ENCODE data around the gene FAAH. TPM values are rescaled to one million over a fixed set of nuclear protein-coding genes. Genes with fewer than 3 reads are reported as not detected.
A peak's percentile ranks its signal among the peaks of the same experiment; 100 is the strongest.

FAAH gene
- total RNA-seq, 4 donors from 2014 or later = 12.3 to 29.6 (median 16.7) TPM

GRCh38 chr1:46444466-46444865, 50.3 kb downstream of the FAAH start:
- no peak for DNase-seq
- intact Hi-C loops (cut with DNase I) = no loop called here
- TF ChIP-seq CTCF (IDR thresholded peaks at IDR 0.05) (no peak), POLR2A (IDR thresholded peaks at IDR 0.05) (no peak)
- Histone ChIP-seq H3K9me3 (no peaks in the 10 kb centered on the region), H3K4me1 (peaks cover 8 to 32% (median 13%) of the 10 kb centered on the region in 3 donors), H3K36me3 (no peaks in the 10 kb centered on the region), H3K27me3 (peaks cover 11 to 57% (median 13%) of the 10 kb centered on the region in 4 donors), H3K27ac (no peak overlapping the region), H3K4me3 (no peak overlapping the region)
- 66 to 73% methylated on average over 3 of the region's 3 CpGs for WGBS, 2 donors

GRCh38 chr1:46445773-46446256, 51.7 kb downstream of the FAAH start:
- Histone ChIP-seq H3K9me3 (no peaks in the 10 kb centered on the region), H3K4me3 (no peak overlapping the region), H3K27ac (no peak overlapping the region), H3K36me3 (no peaks in the 10 kb centered on the region), H3K4me1 (peaks cover 8 to 32% (median 13%) of the 10 kb centered on the region in 3 donors), H3K27me3 (peaks cover 11 to 70% (median 13%) of the 10 kb centered on the region in 4 donors)
- intact Hi-C loops (cut with DNase I) = no loop called here
- TF ChIP-seq POLR2A (IDR thresholded peaks at IDR 0.05) (no peak), CTCF (IDR thresholded peaks at IDR 0.05) (no peak)
- DNase-seq = no peak
- WGBS, 2 donors = 53 to 89% methylated on average over 1 of the region's 3 CpGs

GRCh38 chr1:46446646-46447498, 52.8 kb downstream of the FAAH start:
- no peak overlapping the region for H3K27ac ChIP-seq
- no peaks in the 10 kb centered on the region for H3K9me3 ChIP-seq
- H3K4me3 ChIP-seq = no peak overlapping the region
- H3K4me1 ChIP-seq = peaks cover 8 to 32% (median 13%) of the 10 kb centered on the region in 3 donors
- intact Hi-C loops (cut with DNase I) = no loop called here
- no peaks in the 10 kb centered on the region for H3K36me3 ChIP-seq
- DNase-seq = no peak
- TF ChIP-seq POLR2A (IDR thresholded peaks at IDR 0.05) (no peak), CTCF (IDR thresholded peaks at IDR 0.05) (peak; percentile 33 to 82 (median 76))
- peaks cover 11 to 81% (median 13%) of the 10 kb centered on the region in 4 donors for H3K27me3 ChIP-seq
- WGBS, 2 donors = 37 to 41% methylated on average over 13 to 15 of the region's 15 CpGs

- Histone ChIP-seq H3K9me3 (no peaks in the 10 kb centered on the region), H3K27me3 (peaks cover 11 to 85% (median 13%) of the 10 kb centered on the region in 4 donors), H3K36me3 (no peaks in the 10 kb centered on the region), H3K27ac (no peak overlapping the region), H3K4me1 (peaks cover 8 to 27% (median 13%) of the 10 kb centered on the region in 3 donors), H3K4me3 (peak overlapping the region in 3 of 4 donors; percentile 32 to 64 (median 41))
- no peak for DNase-seq
- WGBS, 2 donors = 41 to 54% methylated on average over 6 to 7 of the region's 14 CpGs
- intact Hi-C loops (cut with DNase I) = no loop called here
- TF ChIP-seq POLR2A (IDR thresholded peaks at IDR 0.05) (no peak), CTCF (IDR thresholded peaks at IDR 0.05) (no peak)
These were observed 53.5 kb downstream of the FAAH start for GRCh38 chr1:46447499-46448108.

Measured in esophagus squamous epithelium (tissue), 5 donors.